ENCODE measurements around the gene VPS52. TPM values are rescaled to one million over a fixed set of nuclear protein-coding genes. Genes with fewer than 3 reads are reported as not detected.

The VPS52 gene
- total RNA-seq, 1 experiment from 2014 or later: 58.2 TPM

DNA sequence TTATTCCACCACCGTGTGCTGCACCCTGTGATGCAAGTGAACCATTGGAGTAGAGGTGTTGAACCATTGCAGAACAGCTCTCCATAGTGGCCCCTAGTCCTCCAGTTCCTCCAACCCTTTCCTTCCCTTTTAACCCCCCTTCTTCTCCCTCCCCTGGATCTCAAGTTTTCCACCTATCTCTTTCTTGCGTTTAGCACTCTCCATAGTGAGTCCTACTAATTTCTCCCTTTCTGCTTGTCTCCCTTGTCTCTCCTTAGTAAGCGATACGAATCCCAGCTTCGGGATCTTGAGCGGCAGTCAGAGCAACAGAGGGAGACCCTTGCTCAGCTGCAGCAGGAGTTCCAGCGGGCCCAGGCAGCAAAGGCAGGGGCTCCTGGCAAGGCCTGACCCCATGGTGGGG is 18.8 kb upstream of the VPS52 start:
- Histone ChIP-seq H3K79me2 (ENCODE audit: insufficient read depth, low read length) (peaks cover 53% of the 10 kb centered on the region), H3K27ac (ENCODE audit: low read depth, low read length) (peak overlapping the region; percentile 67), H3K4me3 (replicated peaks in 1 of 2; ENCODE audit: low read depth in 1 of 2, low read length in 2 of 2) (peak overlapping the region; percentile 97), H3K9me3 (ENCODE audit: control insufficient read depth in 1 of 2, insufficient read depth in 1 of 2, low read depth in 1 of 2, low read length in 2 of 2) (no peaks in the 10 kb centered on the region), H3K9ac (ENCODE audit: low read length) (peak overlapping the region; percentile 90), H3K36me3 (ENCODE audit: control insufficient read depth in 1 of 2, insufficient read depth in 2 of 2, low read length in 2 of 2) (peaks cover 19 to 26% of the 10 kb centered on the region in 2 experiments; a peak in 3 of 4 replicates), H3K4me2 (ENCODE audit: low read length) (peak overlapping the region; percentile 96), H4K20me1 (ENCODE audit: insufficient read depth) (no peaks in the 10 kb centered on the region), H3K4me1 (ENCODE audit: control insufficient read depth in 1 of 2, insufficient read depth in 2 of 2, low read length in 2 of 2) (peaks cover 10 to 15% of the 10 kb centered on the region in 2 experiments), H2AFZ (ENCODE audit: low read depth, low read length, poor library complexity, severe bottlenecking) (no peak overlapping the region), H3K27me3 (ENCODE audit: insufficient read depth, low read length) (no peaks in the 10 kb centered on the region), H3K9me2 (ENCODE audit: insufficient read depth) (no peaks in the 10 kb centered on the region)
- ATAC-seq (no peak), DNase-seq (ENCODE audit: low read depth, low spot score) (no peak)
- TF ChIP-seq CBX3 (IDR thresholded peaks at IDR 0.05; ENCODE audit: low read depth): no peak
- no TSS peak for BruUV-seq (replicated peaks)
- RAD21 ChIA-PET (ENCODE audit: low non-redundant PET in 1 of 2, low total read pairs in 2 of 2, uncharacterized antibody in 2 of 2, unreplicated experiment in 2 of 2): interaction anchor here in 1 of 2 experiments (0.5 kb wide), 1 partner anchor 43 kb away, joined by 4 read pairs; no protein-coding TSS in a partner anchor
- CTCF ChIA-PET: no interaction called here
- intact Hi-C loops (cut with micrococcal nuclease): no loop called here
- POLR2A ChIA-PET: interaction anchor here (1.4 kb wide), 1 partner anchor 9 kb away, joined by 4 read pairs; the partner anchor contains the start of gene RGL2

DNA sequence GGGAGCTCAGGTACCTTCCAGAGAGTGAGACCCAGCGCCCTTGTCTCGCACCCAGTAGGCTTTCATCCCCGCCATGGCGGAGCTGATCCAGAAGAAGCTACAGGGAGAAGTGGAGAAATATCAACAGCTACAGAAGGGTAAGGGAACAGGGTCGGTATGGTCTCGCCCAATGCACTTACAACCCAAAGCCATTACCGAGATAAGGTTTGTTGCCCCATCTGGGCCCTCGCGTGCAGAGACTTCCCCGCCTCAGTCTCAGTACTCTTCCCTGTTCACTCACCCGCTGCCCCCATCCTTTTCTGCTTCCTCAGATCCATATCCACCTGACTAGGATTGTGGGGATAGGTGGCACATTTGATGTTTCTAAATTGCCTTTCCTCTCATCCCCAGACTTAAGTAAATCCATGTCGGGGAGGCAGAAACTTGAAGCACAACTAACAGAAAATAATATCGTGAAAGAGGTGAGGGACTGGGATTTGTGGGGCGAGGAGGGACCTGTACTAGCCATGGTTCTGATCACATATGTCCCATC is 18.2 kb upstream of the VPS52 start:
- peaks cover 53% of the 10 kb centered on the region for H3K79me2 ChIP-seq (ENCODE audit: insufficient read depth, low read length)
- TF ChIP-seq JUND (IDR thresholded peaks at IDR 0.05): no peak
- no peak for TF ChIP-seq EGR1 (IDR thresholded peaks at IDR 0.05; ENCODE audit: low read depth)
- no peak for TF ChIP-seq ELF1 (IDR thresholded peaks at IDR 0.05; ENCODE audit: borderline replicate concordance, low read depth)
- TF ChIP-seq FOSL1 (IDR thresholded peaks at IDR 0.05; ENCODE audit: low read depth): no peak
- no peak for TF ChIP-seq POLR2A (IDR thresholded peaks at IDR 0.05; ENCODE audit: borderline replicate concordance, extremely low read depth, insufficient read depth, insufficient read length)
- TF ChIP-seq, protein P1, sequence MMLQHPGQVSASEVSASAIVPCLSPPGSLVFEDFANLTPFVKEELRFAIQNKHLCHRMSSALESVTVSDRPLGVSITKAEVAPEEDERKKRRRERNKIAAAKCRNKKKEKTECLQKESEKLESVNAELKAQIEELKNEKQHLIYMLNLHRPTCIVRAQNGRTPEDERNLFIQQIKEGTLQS (IDR thresholded peaks at IDR 0.05): no peak
- TF ChIP-seq, protein P2, sequence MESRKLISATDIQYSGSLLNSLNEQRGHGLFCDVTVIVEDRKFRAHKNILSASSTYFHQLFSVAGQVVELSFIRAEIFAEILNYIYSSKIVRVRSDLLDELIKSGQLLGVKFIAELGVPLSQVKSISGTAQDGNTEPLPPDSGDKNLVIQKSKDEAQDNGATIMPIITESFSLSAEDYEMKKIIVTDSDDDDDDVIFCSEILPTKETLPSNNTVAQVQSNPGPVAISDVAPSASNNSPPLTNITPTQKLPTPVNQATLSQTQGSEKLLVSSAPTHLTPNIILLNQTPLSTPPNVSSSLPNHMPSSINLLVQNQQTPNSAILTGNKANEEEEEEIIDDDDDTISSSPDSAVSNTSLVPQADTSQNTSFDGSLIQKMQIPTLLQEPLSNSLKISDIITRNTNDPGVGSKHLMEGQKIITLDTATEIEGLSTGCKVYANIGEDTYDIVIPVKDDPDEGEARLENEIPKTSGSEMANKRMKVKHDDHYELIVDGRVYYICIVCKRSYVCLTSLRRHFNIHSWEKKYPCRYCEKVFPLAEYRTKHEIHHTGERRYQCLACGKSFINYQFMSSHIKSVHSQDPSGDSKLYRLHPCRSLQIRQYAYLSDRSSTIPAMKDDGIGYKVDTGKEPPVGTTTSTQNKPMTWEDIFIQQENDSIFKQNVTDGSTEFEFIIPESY (IDR thresholded peaks at IDR 0.05; ENCODE audit: extremely low read depth, insufficient replicate concordance, low read length): no peak
- no peak for TF ChIP-seq SRF (IDR thresholded peaks at IDR 0.05; ENCODE audit: low read depth)
- TF ChIP-seq POLR2AphosphoS5 (IDR thresholded peaks at IDR 0.05; ENCODE audit: low read depth, low read length): no peak
- TF ChIP-seq SP1 (IDR thresholded peaks at IDR 0.05; ENCODE audit: low read depth): no peak
- no peak for TF ChIP-seq ZFX (IDR thresholded peaks at IDR 0.05)
- peak overlapping the region; percentile 67 for H3K27ac ChIP-seq (ENCODE audit: low read depth, low read length)
- peak overlapping the region; percentile 97 for H3K4me3 ChIP-seq (replicated peaks in 1 of 2; ENCODE audit: low read depth in 1 of 2, low read length in 2 of 2)
- TSS peak; percentile 88 for BruUV-seq (replicated peaks)
- intact Hi-C loops (cut with micrococcal nuclease): loop anchor here (5.0 kb wide), 1 partner anchor 102 kb away; the partner anchor contains the start of gene KIFC1
- H3K27me3 ChIP-seq (ENCODE audit: insufficient read depth, low read length): no peaks in the 10 kb centered on the region
- H3K9me2 ChIP-seq (ENCODE audit: insufficient read depth): no peaks in the 10 kb centered on the region
- ATAC-seq (peak; percentile 35), DNase-seq (ENCODE audit: low read depth, low spot score) (no peak)
- H3K9me3 ChIP-seq (ENCODE audit: control insufficient read depth in 1 of 2, insufficient read depth in 1 of 2, low read depth in 1 of 2, low read length in 2 of 2): no peaks in the 10 kb centered on the region
- RAD21 ChIA-PET (ENCODE audit: low non-redundant PET in 1 of 2, low total read pairs in 2 of 2, uncharacterized antibody in 2 of 2, unreplicated experiment in 2 of 2): no interaction called here
- POLR2A ChIA-PET: interaction anchor here (1.1 to 2.1 kb wide), 6 partner anchors 8 to 28 kb away, joined by 4 to 11 read pairs (median 10); partner anchors contain the start of genes B3GALT4, RGL2, RPS18 and VPS52
- peaks cover 21 to 27% of the 10 kb centered on the region in 2 experiments; a peak in 3 of 4 replicates for H3K36me3 ChIP-seq (ENCODE audit: control insufficient read depth in 1 of 2, insufficient read depth in 2 of 2, low read length in 2 of 2)
- H3K4me2 ChIP-seq (ENCODE audit: low read length): peak overlapping the region; percentile 96
- H3K9ac ChIP-seq (ENCODE audit: low read length): peak overlapping the region; percentile 90
- peaks cover 10 to 15% of the 10 kb centered on the region in 2 experiments for H3K4me1 ChIP-seq (ENCODE audit: control insufficient read depth in 1 of 2, insufficient read depth in 2 of 2, low read length in 2 of 2)
- CTCF ChIA-PET: interaction anchor here (1.1 to 2.3 kb wide), 5 partner anchors 8 to 13 kb away, joined by 3 to 11 read pairs (median 6); partner anchors contain the start of genes B3GALT4 and RGL2
- no peaks in the 10 kb centered on the region for H4K20me1 ChIP-seq (ENCODE audit: insufficient read depth)
- no peak overlapping the region for H2AFZ ChIP-seq (ENCODE audit: low read depth, low read length, poor library complexity, severe bottlenecking)

Data from HCT116 (cell line).